ENCODE results near the gene SLX9. TPM values are rescaled to one million over a fixed set of nuclear protein-coding genes. Genes with fewer than 3 reads are reported as not detected.

SLX9 gene
- total and polyA plus RNA-seq, 2 donors (not counting 1 experiment from before 2014, with no cell fraction given): 11.7 to 15.9 TPM

GRCh38 chr21:44999428-44999971 is 59.7 kb downstream of the SLX9 start:
- Histone ChIP-seq H3K79me2 (ENCODE audit: control insufficient read depth, insufficient read depth, low read length) (no peaks in the 10 kb centered on the region), H3K4me3 (ENCODE audit: control extremely low read depth in 1 of 5, extremely low read depth in 1 of 5, insufficient read depth in 1 of 5, low read depth in 2 of 5, low read length in 4 of 5) (no peak overlapping the region), H2AFZ (ENCODE audit: insufficient read depth, low read depth, low read length, poor library complexity, severe bottlenecking) (no peak overlapping the region), H3K9me3 (ENCODE audit: control extremely low read depth in 1 of 3, control insufficient read depth in 2 of 3, insufficient read depth in 1 of 3, low read length in 2 of 3) (peaks cover 0 to 18% (median 0%) of the 10 kb centered on the region in 3 donors), H3K36me3 (replicated peaks in 1 of 2; ENCODE audit: control extremely low read depth in 1 of 2, control insufficient read depth in 1 of 2, extremely low read depth in 1 of 2, insufficient read depth in 2 of 2, low read length in 1 of 2) (no peaks in the 10 kb centered on the region), H4K20me1 (ENCODE audit: control insufficient read depth, insufficient read depth, low read length, poor library complexity, severe bottlenecking) (no peaks in the 10 kb centered on the region), H3K4me2 (replicated peaks; ENCODE audit: low read depth, low read length, poor library complexity, severe bottlenecking) (peak overlapping the region; percentile 35), H3K9ac (ENCODE audit: low read length) (no peak overlapping the region), H3K27ac (ENCODE audit: low read length in 2 of 2) (no peak overlapping the region), H3K27me3 (replicated peaks in 1 of 4; ENCODE audit: control extremely low read depth in 1 of 4, control insufficient read depth in 3 of 4, insufficient read depth in 4 of 4, low read length in 3 of 4) (peaks cover 0 to 30% (median 4%) of the 10 kb centered on the region in 4 experiments), H3K4me1 (ENCODE audit: control insufficient read depth in 2 of 2, insufficient read depth in 2 of 2, low read length in 2 of 2) (peaks cover 12 to 16% of the 10 kb centered on the region in 2 donors)
- no peak overlapping the region for H3K4me3 Mint-ChIP-seq
- peaks cover 12% of the 10 kb centered on the region for H3K4me1 Mint-ChIP-seq
- no peaks in the 10 kb centered on the region for H3K9me3 Mint-ChIP-seq (ENCODE audit: insufficient read depth)
- ATAC-seq (ENCODE audit: low read depth): peak; percentile 7
- no peak for DNase-seq
- no peak for TF ChIP-seq CTCF (IDR thresholded peaks at IDR 0.05)
- TF ChIP-seq EZH2 (IDR thresholded peaks at IDR 0.05; ENCODE audit: borderline replicate concordance, insufficient read depth, low read depth, low read length, poor library complexity, severe bottlenecking): no peak
- CTCF ChIA-PET: interaction anchor here (0.9 kb wide), 1 partner anchor 50 kb away, joined by 4 read pairs; no protein-coding TSS in a partner anchor
- POLR2A ChIA-PET: no interaction called here
- WGBS (ENCODE audit: insufficient coverage): 17% methylated on average over 17 of the region's 17 CpGs
- H3K27ac Mint-ChIP-seq: no peak overlapping the region
- peaks cover 22% of the 10 kb centered on the region for H3K27me3 Mint-ChIP-seq
- intact Hi-C loops (cut with micrococcal nuclease): no loop called here

- Histone ChIP-seq H3K27me3 (replicated peaks in 1 of 4; ENCODE audit: control extremely low read depth in 1 of 4, control insufficient read depth in 3 of 4, insufficient read depth in 4 of 4, low read length in 3 of 4) (peaks cover 0 to 29% (median 4%) of the 10 kb centered on the region in 4 experiments), H3K79me2 (ENCODE audit: control insufficient read depth, insufficient read depth, low read length) (no peaks in the 10 kb centered on the region), H3K4me2 (replicated peaks; ENCODE audit: low read depth, low read length, poor library complexity, severe bottlenecking) (peak overlapping the region; percentile 35), H3K9me3 (ENCODE audit: control extremely low read depth in 1 of 3, control insufficient read depth in 2 of 3, insufficient read depth in 1 of 3, low read length in 2 of 3) (peaks cover 0 to 24% (median 0%) of the 10 kb centered on the region in 3 donors), H3K36me3 (replicated peaks in 1 of 2; ENCODE audit: control extremely low read depth in 1 of 2, control insufficient read depth in 1 of 2, extremely low read depth in 1 of 2, insufficient read depth in 2 of 2, low read length in 1 of 2) (no peaks in the 10 kb centered on the region), H3K9ac (ENCODE audit: low read length) (no peak overlapping the region), H3K4me1 (ENCODE audit: control insufficient read depth in 2 of 2, insufficient read depth in 2 of 2, low read length in 2 of 2) (peaks cover 12 to 16% of the 10 kb centered on the region in 2 donors), H2AFZ (ENCODE audit: insufficient read depth, low read depth, low read length, poor library complexity, severe bottlenecking) (no peak overlapping the region), H4K20me1 (ENCODE audit: control insufficient read depth, insufficient read depth, low read length, poor library complexity, severe bottlenecking) (no peaks in the 10 kb centered on the region), H3K4me3 (ENCODE audit: control extremely low read depth in 1 of 5, extremely low read depth in 1 of 5, insufficient read depth in 1 of 5, low read depth in 2 of 5, low read length in 4 of 5) (no peak overlapping the region), H3K27ac (ENCODE audit: low read length in 2 of 2) (no peak overlapping the region)
- intact Hi-C loops (cut with micrococcal nuclease): no loop called here
- H3K4me1 Mint-ChIP-seq: peaks cover 12% of the 10 kb centered on the region
- 65% methylated on average over 26 of the region's 29 CpGs for WGBS (ENCODE audit: insufficient coverage)
- no peak overlapping the region for H3K27ac Mint-ChIP-seq
- ChIA-PET POLR2A (no interaction called here), CTCF (no interaction called here)
- no peak for TF ChIP-seq EZH2 (IDR thresholded peaks at IDR 0.05; ENCODE audit: borderline replicate concordance, insufficient read depth, low read depth, low read length, poor library complexity, severe bottlenecking)
- no peak for TF ChIP-seq CTCF (IDR thresholded peaks at IDR 0.05)
- peaks cover 20% of the 10 kb centered on the region for H3K27me3 Mint-ChIP-seq
- no peak for DNase-seq
- H3K4me3 Mint-ChIP-seq: no peak overlapping the region
- no peaks in the 10 kb centered on the region for H3K9me3 Mint-ChIP-seq (ENCODE audit: insufficient read depth)
- ATAC-seq (ENCODE audit: low read depth): no peak
Measured at GRCh38 chr21:44999972-45000636, 60.3 kb downstream of the SLX9 start.
